ENCODE measurements around the gene PTPRE. TPM values are rescaled to one million over a fixed set of nuclear protein-coding genes. Genes with fewer than 3 reads are reported as not detected.
A peak's percentile ranks its signal among the peaks of the same experiment; 100 is the strongest.

Gene PTPRE
- total and polyA plus RNA-seq, 8 donors: 6.8 to 88.7 (median 9.3) TPM

DNA sequence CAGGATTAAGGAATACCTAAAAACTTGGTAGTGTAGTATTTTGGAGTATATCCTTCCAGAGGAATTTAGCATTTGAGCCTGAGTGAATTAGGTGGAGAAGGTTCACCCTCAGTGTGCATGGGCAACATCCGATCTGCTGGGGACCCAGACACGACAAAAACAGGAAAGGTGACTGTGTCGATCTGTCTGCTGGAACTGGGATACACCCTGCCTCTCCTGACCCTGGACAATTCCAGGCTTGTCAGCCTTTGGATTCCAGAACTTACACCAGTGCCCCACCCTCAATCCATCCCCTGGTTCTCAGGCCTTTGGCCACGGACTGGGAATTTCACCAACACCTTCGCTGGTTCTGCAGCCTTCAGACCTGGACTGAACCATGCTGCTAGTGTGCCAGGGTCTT, 41.9 kb downstream of the PTPRE start:
- H3K27ac ChIP-seq: no peak overlapping the region
- no peak for ATAC-seq
- intact Hi-C loops (cut with DNase I): no loop called here

DNA sequence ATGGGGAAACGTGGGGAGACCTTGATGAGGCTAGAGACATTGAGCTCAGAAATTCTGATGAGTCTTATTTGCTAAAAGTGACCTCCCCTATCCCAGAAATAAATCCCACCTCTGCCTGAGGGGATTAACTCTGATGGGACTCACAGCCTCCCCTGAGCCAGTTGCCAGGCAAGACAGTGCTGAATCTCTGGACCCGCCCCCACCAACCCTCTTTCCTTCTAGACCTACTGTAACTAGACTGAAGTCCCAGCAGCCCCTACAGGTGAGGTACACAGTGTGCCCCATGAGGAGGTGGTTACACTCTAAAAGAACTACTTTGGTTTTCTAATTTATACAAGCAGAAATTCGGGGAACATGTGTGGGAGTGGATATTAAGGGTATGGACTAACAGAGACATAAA, 42.9 kb downstream of the PTPRE start:
- Histone ChIP-seq H3K27ac (no peak overlapping the region), H3K36me3 (no peaks in the 10 kb centered on the region), H3K4me1 (peaks cover 0 to 29% of the 10 kb centered on the region in 2 donors), H3K9me3 (no peaks in the 10 kb centered on the region), H3K27me3 (no peaks in the 10 kb centered on the region), H3K4me3 (no peak overlapping the region)
- intact Hi-C loops (cut with DNase I): no loop called here
- no peak for ATAC-seq
- DNase-seq: no peak
- TF ChIP-seq, protein P1, sequence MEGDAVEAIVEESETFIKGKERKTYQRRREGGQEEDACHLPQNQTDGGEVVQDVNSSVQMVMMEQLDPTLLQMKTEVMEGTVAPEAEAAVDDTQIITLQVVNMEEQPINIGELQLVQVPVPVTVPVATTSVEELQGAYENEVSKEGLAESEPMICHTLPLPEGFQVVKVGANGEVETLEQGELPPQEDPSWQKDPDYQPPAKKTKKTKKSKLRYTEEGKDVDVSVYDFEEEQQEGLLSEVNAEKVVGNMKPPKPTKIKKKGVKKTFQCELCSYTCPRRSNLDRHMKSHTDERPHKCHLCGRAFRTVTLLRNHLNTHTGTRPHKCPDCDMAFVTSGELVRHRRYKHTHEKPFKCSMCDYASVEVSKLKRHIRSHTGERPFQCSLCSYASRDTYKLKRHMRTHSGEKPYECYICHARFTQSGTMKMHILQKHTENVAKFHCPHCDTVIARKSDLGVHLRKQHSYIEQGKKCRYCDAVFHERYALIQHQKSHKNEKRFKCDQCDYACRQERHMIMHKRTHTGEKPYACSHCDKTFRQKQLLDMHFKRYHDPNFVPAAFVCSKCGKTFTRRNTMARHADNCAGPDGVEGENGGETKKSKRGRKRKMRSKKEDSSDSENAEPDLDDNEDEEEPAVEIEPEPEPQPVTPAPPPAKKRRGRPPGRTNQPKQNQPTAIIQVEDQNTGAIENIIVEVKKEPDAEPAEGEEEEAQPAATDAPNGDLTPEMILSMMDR (IDR thresholded peaks at IDR 0.05): no peak

More for the DNA sequence above, 41.9 kb downstream of the PTPRE start:
- DNase-seq: no peak
- Histone ChIP-seq H3K36me3 (no peaks in the 10 kb centered on the region), H3K9me3 (no peaks in the 10 kb centered on the region), H3K4me1 (peaks cover 0 to 29% of the 10 kb centered on the region in 2 donors), H3K4me3 (no peak overlapping the region), H3K27me3 (no peaks in the 10 kb centered on the region)
- TF ChIP-seq, protein P1 (IDR thresholded peaks at IDR 0.05): no peak

DNA sequence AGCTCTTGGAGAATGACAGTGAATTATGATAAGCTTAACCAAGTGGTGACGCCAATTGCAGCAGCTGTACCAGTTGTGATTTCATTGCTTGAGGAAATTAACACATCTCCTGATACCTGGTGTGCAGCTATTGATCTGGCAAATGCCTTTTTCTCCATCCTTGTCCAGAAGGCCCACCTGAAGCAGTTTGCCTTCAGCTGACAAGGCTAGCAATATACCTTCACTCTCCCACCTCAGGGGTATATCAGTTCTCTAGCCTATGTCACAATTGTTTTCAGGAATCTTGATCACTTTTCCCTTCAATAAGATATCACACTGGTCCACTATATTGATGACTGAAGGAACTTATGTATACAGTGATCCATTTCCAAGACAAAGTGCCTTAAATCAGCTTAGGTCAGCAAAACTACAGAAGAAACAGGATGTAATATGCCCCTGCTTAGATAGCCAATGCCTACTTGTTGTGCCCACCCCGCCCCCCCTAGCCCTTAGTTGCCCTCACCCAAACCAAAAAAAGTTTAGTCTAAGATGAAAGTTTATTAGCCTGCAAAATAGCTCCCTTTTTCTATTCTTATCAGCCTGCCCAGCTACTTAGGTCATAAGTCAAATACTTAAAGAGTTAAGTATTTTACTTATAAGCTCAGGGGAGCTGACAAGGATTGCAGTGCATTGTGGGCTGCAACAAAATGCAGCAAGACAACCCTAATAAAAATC, 45.1 kb downstream of the PTPRE start:
- TF ChIP-seq, protein P1 (IDR thresholded peaks at IDR 0.05): no peak
- Histone ChIP-seq H3K9me3 (no peaks in the 10 kb centered on the region), H3K27ac (peak overlapping the region in 1 of 2 donors; percentile 61), H3K36me3 (no peaks in the 10 kb centered on the region), H3K27me3 (no peaks in the 10 kb centered on the region), H3K4me1 (peaks cover 0 to 7% of the 10 kb centered on the region in 2 donors), H3K4me3 (no peak overlapping the region)
- intact Hi-C loops (cut with DNase I): no loop called here
- no peak for DNase-seq
- ATAC-seq: peak; percentile 81

DNA sequence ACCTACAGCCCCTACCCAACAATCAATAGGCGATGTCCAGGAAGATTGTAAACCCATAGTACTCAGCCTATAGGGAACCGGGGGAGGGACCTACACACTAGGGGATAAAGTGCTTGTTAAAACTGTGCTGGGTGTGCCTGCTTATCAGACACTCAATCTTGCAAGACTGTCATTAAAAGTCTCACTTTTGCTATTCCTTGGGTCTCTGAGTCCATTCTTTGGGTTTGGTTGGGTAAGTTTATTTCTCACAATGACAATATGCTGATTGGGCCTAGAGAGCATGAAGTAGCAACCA, 45.6 kb downstream of the PTPRE start:
- no peak for ATAC-seq
- H3K4me3 ChIP-seq: no peak overlapping the region
- no peak for DNase-seq
- H3K27me3 ChIP-seq: no peaks in the 10 kb centered on the region
- peaks cover 0 to 3% of the 10 kb centered on the region in 2 donors for H3K4me1 ChIP-seq
- TF ChIP-seq, protein P1 (IDR thresholded peaks at IDR 0.05): no peak
- no peaks in the 10 kb centered on the region for H3K9me3 ChIP-seq
- intact Hi-C loops (cut with DNase I): no loop called here
- peak overlapping the region in 1 of 2 donors; percentile 61 for H3K27ac ChIP-seq
- H3K36me3 ChIP-seq: no peaks in the 10 kb centered on the region

DNA sequence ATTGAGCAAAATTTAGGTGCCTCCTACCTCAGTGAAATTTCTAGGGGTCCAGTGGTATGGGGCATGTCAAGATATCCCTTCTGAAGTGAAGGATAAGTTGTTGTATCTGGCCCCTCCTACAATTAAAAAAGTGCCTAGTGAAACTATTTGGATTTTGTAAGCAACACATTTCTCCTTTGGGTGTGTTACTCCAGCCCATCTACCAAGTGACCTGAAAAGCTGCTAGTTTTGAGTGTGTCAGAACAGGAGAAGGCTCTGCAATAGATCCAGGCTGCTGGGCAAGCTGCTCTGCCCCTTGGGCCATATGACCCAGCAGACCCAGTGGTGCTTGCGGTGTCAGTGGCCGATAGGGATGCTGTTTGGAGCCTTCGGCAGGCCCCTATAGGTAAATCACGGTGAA, 46.0 kb downstream of the PTPRE start:
- Histone ChIP-seq H3K27ac (peak overlapping the region in 1 of 2 donors; percentile 61), H3K27me3 (no peaks in the 10 kb centered on the region), H3K4me3 (no peak overlapping the region), H3K36me3 (no peaks in the 10 kb centered on the region), H3K4me1 (peaks cover 0 to 3% of the 10 kb centered on the region in 2 donors), H3K9me3 (no peaks in the 10 kb centered on the region)
- DNase-seq: no peak
- peak; percentile 82 for ATAC-seq
- intact Hi-C loops (cut with DNase I): no loop called here
- TF ChIP-seq, protein P1 (IDR thresholded peaks at IDR 0.05): no peak
